NCI-H748 treated with DMSO at 0.1 percent for 48 hours (cell line): ENCODE measurements around the gene ATIC.

ENCODE experiments used
- DNase-seq: peaks from one replicate; lab custom pipeline; 2025; lab: John Stamatoyannopoulos, UW

Gene ATIC

DNA sequence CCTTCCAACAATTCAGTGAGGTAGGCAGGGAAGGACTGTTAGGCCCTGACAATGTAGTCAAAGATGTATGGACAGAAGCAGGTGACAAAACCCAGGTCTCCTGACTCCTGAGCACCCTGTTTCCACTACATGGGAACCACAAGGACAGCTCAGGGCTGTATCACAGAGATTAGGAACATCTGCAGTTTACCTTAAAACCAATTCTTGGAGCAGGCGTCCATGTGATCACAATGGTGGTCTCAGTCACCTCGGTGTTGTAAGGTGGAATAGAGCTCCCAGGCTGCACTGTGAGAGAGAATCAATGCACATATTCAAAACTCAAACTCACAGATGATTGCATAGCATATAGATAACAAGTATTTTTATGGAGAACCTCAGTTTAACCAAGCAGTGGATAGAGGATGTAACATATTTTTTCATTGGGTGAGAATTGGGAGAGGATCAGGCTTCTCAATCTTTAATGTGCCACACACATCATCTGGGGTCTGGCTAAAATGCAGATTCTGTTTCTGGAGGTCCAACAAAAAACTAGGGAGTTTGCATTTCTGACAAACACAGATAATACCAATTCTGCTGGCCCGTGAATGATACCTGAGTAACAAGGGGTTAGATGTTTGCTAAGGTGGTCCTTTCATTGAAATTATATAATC is 87.3 kb downstream of the ATIC start:
- no peak for DNase-seq
